ENCODE results near the gene HDDC3.

- TF ChIP-seq CTCF (IDR thresholded peaks at IDR 0.05) (no peak), ZFX (IDR thresholded peaks at IDR 0.05; ENCODE audit: borderline replicate concordance) (no peak)
Measured at GRCh38 chr15:90883976-90884718, 48.2 kb downstream of the HDDC3 start, which contains the start of gene FES.
